ENCODE data around the gene LRPAP1.

LRPAP1 gene

GRCh38 chr4:3472411-3473141, 59.6 kb downstream of the LRPAP1 start:
- H3K9me3 ChIP-seq (ENCODE audit: control insufficient read depth, insufficient read depth, low read depth, low read length): peaks cover 6% of the 10 kb centered on the region; the same call in 1 of the 2 replicates
- no peaks in the 10 kb centered on the region for H3K36me3 ChIP-seq (ENCODE audit: control insufficient read depth, insufficient read depth, low read length)
- peaks cover 76% of the 10 kb centered on the region for H3K27me3 ChIP-seq (ENCODE audit: control insufficient read depth, insufficient read depth, low read length)
- no peak overlapping the region for H3K9ac ChIP-seq (ENCODE audit: low read length)
- H3K4me3 ChIP-seq (ENCODE audit: low read depth, low read length): no peak overlapping the region
- H3K27ac ChIP-seq (ENCODE audit: low read depth, low read length): no peak overlapping the region
- 0 out of 2 replicates have a peak, but pooled peaks cover 7% of the 10 kb centered on the region for H3K4me1 ChIP-seq (ENCODE audit: control insufficient read depth, insufficient read depth, low read length)

- Histone ChIP-seq H3K27ac (ENCODE audit: low read depth, low read length) (no peak overlapping the region), H3K4me3 (ENCODE audit: low read depth, low read length) (no peak overlapping the region), H3K9ac (ENCODE audit: low read length) (no peak overlapping the region), H3K27me3 (ENCODE audit: control insufficient read depth, insufficient read depth, low read length) (peaks cover 72% of the 10 kb centered on the region), H3K4me1 (ENCODE audit: control insufficient read depth, insufficient read depth, low read length) (0 out of 2 replicates have a peak, but pooled peaks cover 7% of the 10 kb centered on the region), H3K9me3 (ENCODE audit: control insufficient read depth, insufficient read depth, low read depth, low read length) (peaks cover 6% of the 10 kb centered on the region; the same call in 1 of the 2 replicates), H3K36me3 (ENCODE audit: control insufficient read depth, insufficient read depth, low read length) (no peaks in the 10 kb centered on the region)
Measured at GRCh38 chr4:3471886-3472285, 60.3 kb downstream of the LRPAP1 start.

- Histone ChIP-seq H3K9me3 (ENCODE audit: control insufficient read depth, insufficient read depth, low read depth, low read length) (peaks cover 6% of the 10 kb centered on the region; the same call in 1 of the 2 replicates), H3K4me1 (ENCODE audit: control insufficient read depth, insufficient read depth, low read length) (0 out of 2 replicates have a peak, but pooled peaks cover 7% of the 10 kb centered on the region), H3K27me3 (ENCODE audit: control insufficient read depth, insufficient read depth, low read length) (peaks cover 71% of the 10 kb centered on the region), H3K4me3 (ENCODE audit: low read depth, low read length) (no peak overlapping the region), H3K9ac (ENCODE audit: low read length) (no peak overlapping the region), H3K27ac (ENCODE audit: low read depth, low read length) (no peak overlapping the region), H3K36me3 (ENCODE audit: control insufficient read depth, insufficient read depth, low read length) (no peaks in the 10 kb centered on the region)
Measured at GRCh38 chr4:3471098-3471760, 61.0 kb downstream of the LRPAP1 start.

- H3K27me3 ChIP-seq (ENCODE audit: control insufficient read depth, insufficient read depth, low read length): peaks cover 74% of the 10 kb centered on the region
- H3K4me1 ChIP-seq (ENCODE audit: control insufficient read depth, insufficient read depth, low read length): 0 out of 2 replicates have a peak, but pooled peaks cover 7% of the 10 kb centered on the region
- no peak overlapping the region for H3K4me3 ChIP-seq (ENCODE audit: low read depth, low read length)
- peaks cover 6% of the 10 kb centered on the region; the same call in 1 of the 2 replicates for H3K9me3 ChIP-seq (ENCODE audit: control insufficient read depth, insufficient read depth, low read depth, low read length)
- no peak overlapping the region for H3K27ac ChIP-seq (ENCODE audit: low read depth, low read length)
- no peak overlapping the region for H3K9ac ChIP-seq (ENCODE audit: low read length)
- no peaks in the 10 kb centered on the region for H3K36me3 ChIP-seq (ENCODE audit: control insufficient read depth, insufficient read depth, low read length)
Measured at GRCh38 chr4:3470244-3471097, 61.8 kb downstream of the LRPAP1 start.

GRCh38 chr4:3469386-3470243, 62.6 kb downstream of the LRPAP1 start:
- Histone ChIP-seq H3K36me3 (ENCODE audit: control insufficient read depth, insufficient read depth, low read length) (no peaks in the 10 kb centered on the region), H3K9me3 (ENCODE audit: control insufficient read depth, insufficient read depth, low read depth, low read length) (peaks cover 6% of the 10 kb centered on the region; the same call in 1 of the 2 replicates), H3K27me3 (ENCODE audit: control insufficient read depth, insufficient read depth, low read length) (peaks cover 74% of the 10 kb centered on the region), H3K4me1 (ENCODE audit: control insufficient read depth, insufficient read depth, low read length) (0 out of 2 replicates have a peak, but pooled peaks cover 7% of the 10 kb centered on the region), H3K4me3 (ENCODE audit: low read depth, low read length) (no peak overlapping the region), H3K27ac (ENCODE audit: low read depth, low read length) (no peak overlapping the region), H3K9ac (ENCODE audit: low read length) (no peak overlapping the region)

GRCh38 chr4:3468804-3469203, 63.4 kb downstream of the LRPAP1 start:
- Histone ChIP-seq H3K9ac (ENCODE audit: low read length) (no peak overlapping the region), H3K4me1 (ENCODE audit: control insufficient read depth, insufficient read depth, low read length) (0 out of 2 replicates have a peak, but pooled peaks cover 7% of the 10 kb centered on the region), H3K4me3 (ENCODE audit: low read depth, low read length) (no peak overlapping the region), H3K27ac (ENCODE audit: low read depth, low read length) (no peak overlapping the region), H3K9me3 (ENCODE audit: control insufficient read depth, insufficient read depth, low read depth, low read length) (peaks cover 6% of the 10 kb centered on the region; the same call in 1 of the 2 replicates), H3K36me3 (ENCODE audit: control insufficient read depth, insufficient read depth, low read length) (no peaks in the 10 kb centered on the region), H3K27me3 (ENCODE audit: control insufficient read depth, insufficient read depth, low read length) (peaks cover 75% of the 10 kb centered on the region)

GRCh38 chr4:3468154-3468553, 64.1 kb downstream of the LRPAP1 start:
- H3K4me3 ChIP-seq (ENCODE audit: low read depth, low read length): no peak overlapping the region

GRCh38 chr4:3467601-3468031, 64.6 kb downstream of the LRPAP1 start:
- H3K4me3 ChIP-seq (ENCODE audit: low read depth, low read length): no peak overlapping the region
- H3K9me3 ChIP-seq (ENCODE audit: control insufficient read depth, insufficient read depth, low read depth, low read length): peaks cover 6% of the 10 kb centered on the region; the same call in 1 of the 2 replicates
- no peaks in the 10 kb centered on the region for H3K36me3 ChIP-seq (ENCODE audit: control insufficient read depth, insufficient read depth, low read length)
- no peak overlapping the region for H3K27ac ChIP-seq (ENCODE audit: low read depth, low read length)
- H3K4me1 ChIP-seq (ENCODE audit: control insufficient read depth, insufficient read depth, low read length): 0 out of 2 replicates have a peak, but pooled peaks cover under 1% of the 10 kb centered on the region
- no peak overlapping the region for H3K9ac ChIP-seq (ENCODE audit: low read length)
- H3K27me3 ChIP-seq (ENCODE audit: control insufficient read depth, insufficient read depth, low read length): peaks cover 75% of the 10 kb centered on the region

More at GRCh38 chr4:3468154-3468553, 64.1 kb downstream of the LRPAP1 start:
- H3K27ac ChIP-seq (ENCODE audit: low read depth, low read length): no peak overlapping the region
- no peak overlapping the region for H3K9ac ChIP-seq (ENCODE audit: low read length)
- peaks cover 75% of the 10 kb centered on the region for H3K27me3 ChIP-seq (ENCODE audit: control insufficient read depth, insufficient read depth, low read length)
- peaks cover 6% of the 10 kb centered on the region; the same call in 1 of the 2 replicates for H3K9me3 ChIP-seq (ENCODE audit: control insufficient read depth, insufficient read depth, low read depth, low read length)
- no peaks in the 10 kb centered on the region for H3K36me3 ChIP-seq (ENCODE audit: control insufficient read depth, insufficient read depth, low read length)
- H3K4me1 ChIP-seq (ENCODE audit: control insufficient read depth, insufficient read depth, low read length): 0 out of 2 replicates have a peak, but pooled peaks cover 5% of the 10 kb centered on the region

- Histone ChIP-seq H3K9ac (ENCODE audit: low read length) (no peak overlapping the region), H3K27me3 (ENCODE audit: control insufficient read depth, insufficient read depth, low read length) (peaks cover 75% of the 10 kb centered on the region), H3K27ac (ENCODE audit: low read depth, low read length) (no peak overlapping the region), H3K36me3 (ENCODE audit: control insufficient read depth, insufficient read depth, low read length) (no peaks in the 10 kb centered on the region), H3K9me3 (ENCODE audit: control insufficient read depth, insufficient read depth, low read depth, low read length) (peaks cover 6% of the 10 kb centered on the region; the same call in 1 of the 2 replicates), H3K4me1 (ENCODE audit: control insufficient read depth, insufficient read depth, low read length) (no peaks in the 10 kb centered on the region), H3K4me3 (ENCODE audit: low read depth, low read length) (no peak overlapping the region)
Measured at GRCh38 chr4:3466691-3467600, 65.3 kb downstream of the LRPAP1 start.

Data from HUES6 (cell line).